CD14-positive monocyte (primary cell): ENCODE results near the gene EPHA10. TPM values are rescaled to one million over a fixed set of nuclear protein-coding genes. Genes with fewer than 3 reads are reported as not detected.

ENCODE experiments used
- DNase-seq, 3 donors: peaks; one replicate each; pipeline ENCODE4 v3.0.0-alpha.2; 2011 to 2022
- H2AFZ ChIP-seq: 2 replicates; pipeline ENCODE4 v1.6.0; 2012; ENCODE audit warnings: mild to moderate bottlenecking, low read depth, low read length, inconsistent platforms; ENCODE audit not compliant: insufficient read depth, poor library complexity, severe bottlenecking
- H3K27ac ChIP-seq, 2 donors: 1 replicate in 1 of 2; 2 replicates in 1 of 2; pipeline ENCODE4 v1.5.1; 2012 to 2013; ENCODE audit warnings: low read length in 2 of 2, control low read depth in 1 of 2, inconsistent platforms in 1 of 2, low read depth in 1 of 2, mild to moderate bottlenecking in 1 of 2
- H3K27me3 ChIP-seq, 2 donors: one replicate each; pipeline versions ENCODE4 v1.6.0 to v1.6.1; 2011 to 2013; ENCODE audit warnings: low read length in 2 of 2; ENCODE audit not compliant: control insufficient read depth in 2 of 2, insufficient read depth in 2 of 2
- H3K36me3 ChIP-seq, 2 donors: replicated peaks in 1 of 2; 1 replicate in 1 of 2; 2 replicates in 1 of 2; pipeline versions ENCODE4 v1.5.1 to v1.6.1; 2012 to 2013; ENCODE audit warnings: low read length in 2 of 2, control low read depth in 1 of 2, inconsistent platforms in 1 of 2, mild to moderate bottlenecking in 1 of 2; ENCODE audit not compliant: insufficient read depth in 2 of 2, control insufficient read depth in 1 of 2
- H3K4me1 ChIP-seq, 2 donors: 1 replicate in 1 of 2; 2 replicates in 1 of 2; pipeline versions ENCODE4 v1.5.1 to v1.6.1; 2012 to 2013; ENCODE audit warnings: low read length in 2 of 2, control low read depth in 1 of 2, inconsistent platforms in 1 of 2, mild to moderate bottlenecking in 1 of 2, moderate library complexity in 1 of 2; ENCODE audit not compliant: insufficient read depth in 2 of 2, control insufficient read depth in 1 of 2
- H3K4me2 ChIP-seq: replicated peaks from 2 replicates; pipeline ENCODE3; 2012; ENCODE audit warnings: low read length, moderate library complexity, mild to moderate bottlenecking; ENCODE audit not compliant: poor library complexity, severe bottlenecking; ENCODE audit errors: extremely low read depth
- H3K4me3 ChIP-seq, 3 experiments: fragments of 200-600 bp in 1 of 3; sonication (generic) in 1 of 3; replicated peaks in 1 of 3; 1 replicate in 2 of 3; 2 replicates in 1 of 3; pipeline ENCODE4 v1.5.1; 2011 to 2013; ENCODE audit warnings: low read length in 3 of 3, mild to moderate bottlenecking in 3 of 3, control low read depth in 2 of 3, low read depth in 2 of 3, inconsistent platforms in 1 of 3, moderate library complexity in 1 of 3
- H3K79me2 ChIP-seq: 2 replicates; pipeline ENCODE4 v1.6.0; 2012; ENCODE audit warnings: mild to moderate bottlenecking, control low read depth, inconsistent platforms, low read length, moderate library complexity; ENCODE audit not compliant: insufficient read depth
- H3K9ac ChIP-seq: 2 replicates; pipeline ENCODE4 v1.6.0; 2017; ENCODE audit warnings: low read length, mild to moderate bottlenecking; ENCODE audit not compliant: insufficient read depth, poor library complexity, severe bottlenecking
- H3K9me3 ChIP-seq, 2 donors: replicated peaks in 1 of 2; 1 replicate in 1 of 2; 2 replicates in 1 of 2; pipeline versions ENCODE4 v1.5.1 to v1.6.1; 2012 to 2013; ENCODE audit warnings: low read length in 2 of 2, control low read depth in 1 of 2; ENCODE audit not compliant: control insufficient read depth in 1 of 2, insufficient read depth in 1 of 2
- H4K20me1 ChIP-seq: 2 replicates; pipeline ENCODE4 v1.6.0; 2012; ENCODE audit warnings: mild to moderate bottlenecking, low read length, control low read depth, moderate library complexity; ENCODE audit not compliant: insufficient read depth
- H3K27ac Mint-ChIP-seq, 7 donors: one replicate each; pipeline ENCODE4 v1.8.0; 2020; ENCODE audit warnings: mild to moderate bottlenecking in 7 of 7, mixed read lengths in 7 of 7, moderate library complexity in 6 of 7, inconsistent platforms in 2 of 7
- H3K27me3 Mint-ChIP-seq, 3 donors: one replicate each; pipeline ENCODE4 v1.8.0; 2021 to 2022; ENCODE audit warnings: low read depth in 3 of 3, mild to moderate bottlenecking in 3 of 3, mixed read lengths in 3 of 3, moderate library complexity in 3 of 3, inconsistent platforms in 1 of 3
- H3K36me3 Mint-ChIP-seq, 2 donors: one replicate each; pipeline ENCODE4 v1.8.0; 2020; ENCODE audit warnings: mixed read lengths in 2 of 2, inconsistent platforms in 1 of 2, mild to moderate bottlenecking in 1 of 2
- H3K4me1 Mint-ChIP-seq: one replicate; pipeline ENCODE4 v1.8.0; 2020; ENCODE audit warnings: mild to moderate bottlenecking, mixed read lengths
- H3K4me3 Mint-ChIP-seq, 2 donors: one replicate each; pipeline ENCODE4 v1.8.0; 2020; ENCODE audit warnings: mild to moderate bottlenecking in 2 of 2, mixed read lengths in 2 of 2, moderate library complexity in 1 of 2
- H3K9me3 Mint-ChIP-seq, 7 donors: one replicate each; pipeline ENCODE4 v1.8.0; 2020 to 2022; ENCODE audit warnings: mixed read lengths in 7 of 7, mild to moderate bottlenecking in 6 of 7, moderate library complexity in 6 of 7, inconsistent platforms in 2 of 7
- CTCF ChIP-seq: fragments of 200-600 bp; IDR thresholded peaks from one replicate; pipeline ENCODE4 v1.8.0; 2022; ENCODE audit warnings: antibody characterized with exemption, mild to moderate bottlenecking
- WGBS: methylation state at CpG from one replicate; pipeline ENCODE4 v1.1.5; 2013; ENCODE audit warnings: missing lambda C conversion rate; ENCODE audit not compliant: insufficient coverage; 5-methylcytosine and 5-hydroxymethylcytosine counted together
- intact Hi-C, 2 donors: fragments of 100-400 bp; cut with micrococcal nuclease; formaldehyde crosslinking; loops; one replicate each; pipeline versions ENCODE4 v1.15.0 to v1.15.1; 2023
- polyA plus RNA-seq, 3 donors: library from polyadenylated mRNA; depleted of rRNA in 1 of 3; unstranded in 2 of 3; stranded (reverse) in 1 of 3; fragments of 300-500 nt in 2 of 3; fragments of >200 nt in 1 of 3; fragmentation: Illumina TruSeq in 2 of 3; gene quantifications; 1 replicate in 2 of 3; 2 replicates in 1 of 3; pipeline ENCODE4 v1.2.3, GENCODE V29; 2012 to 2021

Gene EPHA10
- polyA plus RNA-seq, 3 donors = not detected

- no peak for TF ChIP-seq CTCF
Measured at GRCh38 chr1:37676281-37677142, 88.4 kb downstream of the EPHA10 start.

GRCh38 chr1:37673920-37674319 lies 91.0 kb downstream of the EPHA10 start:
- Mint-ChIP-seq H3K27ac (no peak overlapping the region), H3K4me1 (peaks cover 33% of the 10 kb centered on the region), H3K27me3 (peaks cover 1 to 4% (median 3%) of the 10 kb centered on the region in 3 donors), H3K4me3 (no peak overlapping the region), H3K9me3 (peaks cover 0 to 2% (median 0%) of the 10 kb centered on the region in 7 donors), H3K36me3 (no peaks in the 10 kb centered on the region)
- Histone ChIP-seq H3K27me3 (no peaks in the 10 kb centered on the region), H3K4me3 (no peak overlapping the region), H3K36me3 (no peaks in the 10 kb centered on the region), H3K79me2 (no peaks in the 10 kb centered on the region), H4K20me1 (no peaks in the 10 kb centered on the region), H2AFZ (no peak overlapping the region), H3K27ac (no peak overlapping the region), H3K9ac (no peak overlapping the region), H3K4me1 (peaks cover 12 to 18% of the 10 kb centered on the region in 2 donors), H3K9me3 (no peaks in the 10 kb centered on the region), H3K4me2 (no peak overlapping the region)
- 57% methylated on average over 8 of the region's 10 CpGs for WGBS
- no peak for TF ChIP-seq CTCF
- intact Hi-C loops = no loop called here
- no peak for DNase-seq

More at GRCh38 chr1:37676281-37677142, 88.4 kb downstream of the EPHA10 start:
- Histone ChIP-seq H3K4me3 (no peak overlapping the region), H3K36me3 (peaks cover 0 to 8% of the 10 kb centered on the region in 2 donors), H3K4me2 (no peak overlapping the region), H3K27ac (peak overlapping the region in 1 of 2 donors; percentile 20), H3K9ac (peak overlapping the region; percentile 54), H3K27me3 (no peaks in the 10 kb centered on the region), H4K20me1 (no peaks in the 10 kb centered on the region), H2AFZ (peak overlapping the region; percentile 87), H3K4me1 (peaks cover 12 to 18% of the 10 kb centered on the region in 2 donors), H3K79me2 (no peaks in the 10 kb centered on the region), H3K9me3 (no peaks in the 10 kb centered on the region)
- H3K27ac Mint-ChIP-seq = peak overlapping the region in 3 of 7 donors; percentile 38 to 72 (median 60)
- H3K4me1 Mint-ChIP-seq = peaks cover 33% of the 10 kb centered on the region
- no peak overlapping the region for H3K4me3 Mint-ChIP-seq
- WGBS = 42% methylated on average over 8 of the region's 14 CpGs
- peaks cover 1 to 3% (median 3%) of the 10 kb centered on the region in 3 donors for H3K27me3 Mint-ChIP-seq
- intact Hi-C loops = loop anchor here in 1 of 2 donors (5.0 kb wide), 1 partner anchor 69 kb away; no protein-coding TSS in a partner anchor
- no peak for DNase-seq
- peaks cover 0 to 2% (median 0%) of the 10 kb centered on the region in 7 donors for H3K9me3 Mint-ChIP-seq
- peaks cover 3 to 7% of the 10 kb centered on the region in 2 donors for H3K36me3 Mint-ChIP-seq
